ENCODE measurements around the gene MARK3.

MARK3 gene

DNA sequence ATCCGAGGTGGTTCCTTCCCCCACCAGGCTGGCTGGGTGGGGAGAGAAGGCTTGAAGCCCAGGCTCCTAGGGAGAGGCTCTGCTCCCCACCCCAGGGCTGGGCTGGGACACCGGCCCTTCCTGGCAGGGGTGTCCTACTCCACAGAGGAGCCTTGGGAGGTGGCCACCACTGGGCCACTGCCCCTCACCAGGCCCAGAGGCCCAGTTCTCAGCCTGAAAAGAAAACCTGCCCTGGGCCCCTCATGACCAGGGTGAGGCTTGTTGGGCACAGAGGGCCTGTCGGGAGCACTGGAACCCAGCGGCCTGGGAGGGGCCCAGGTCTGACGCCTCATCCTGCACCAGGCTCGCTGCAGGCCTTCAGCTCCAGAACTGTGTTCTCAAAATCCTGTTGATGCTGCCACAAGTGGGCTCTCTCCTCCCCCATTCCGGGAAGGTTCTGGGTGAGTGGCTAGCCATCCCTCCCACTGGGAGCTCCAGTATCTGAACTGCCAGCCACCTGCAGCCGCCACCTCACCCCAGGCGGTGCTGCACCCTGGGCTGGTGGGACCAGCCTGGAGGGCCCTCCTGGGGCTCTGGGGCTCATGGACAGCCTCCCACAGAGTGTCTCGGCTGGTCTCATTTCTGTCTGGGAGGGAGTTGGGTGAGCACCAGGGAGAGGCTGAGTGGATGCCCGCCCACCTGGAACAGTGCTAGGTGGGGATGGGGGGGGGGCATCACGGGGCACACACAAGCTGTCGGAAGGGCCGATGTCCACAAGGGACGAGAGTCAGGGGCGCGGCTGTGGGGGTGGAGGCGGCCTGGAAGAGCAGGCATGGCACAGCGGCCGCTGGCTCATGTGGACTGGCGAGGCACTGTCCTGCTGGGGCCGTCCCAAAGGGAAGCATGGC, 165.5 kb downstream of the MARK3 start:
- DNase-seq (ENCODE audit: low spot score) = no peak

- no peak for DNase-seq (ENCODE audit: low spot score)
These were observed 166.1 kb downstream of the MARK3 start for GRCh38 chr14:103551338-103551762.

DNA sequence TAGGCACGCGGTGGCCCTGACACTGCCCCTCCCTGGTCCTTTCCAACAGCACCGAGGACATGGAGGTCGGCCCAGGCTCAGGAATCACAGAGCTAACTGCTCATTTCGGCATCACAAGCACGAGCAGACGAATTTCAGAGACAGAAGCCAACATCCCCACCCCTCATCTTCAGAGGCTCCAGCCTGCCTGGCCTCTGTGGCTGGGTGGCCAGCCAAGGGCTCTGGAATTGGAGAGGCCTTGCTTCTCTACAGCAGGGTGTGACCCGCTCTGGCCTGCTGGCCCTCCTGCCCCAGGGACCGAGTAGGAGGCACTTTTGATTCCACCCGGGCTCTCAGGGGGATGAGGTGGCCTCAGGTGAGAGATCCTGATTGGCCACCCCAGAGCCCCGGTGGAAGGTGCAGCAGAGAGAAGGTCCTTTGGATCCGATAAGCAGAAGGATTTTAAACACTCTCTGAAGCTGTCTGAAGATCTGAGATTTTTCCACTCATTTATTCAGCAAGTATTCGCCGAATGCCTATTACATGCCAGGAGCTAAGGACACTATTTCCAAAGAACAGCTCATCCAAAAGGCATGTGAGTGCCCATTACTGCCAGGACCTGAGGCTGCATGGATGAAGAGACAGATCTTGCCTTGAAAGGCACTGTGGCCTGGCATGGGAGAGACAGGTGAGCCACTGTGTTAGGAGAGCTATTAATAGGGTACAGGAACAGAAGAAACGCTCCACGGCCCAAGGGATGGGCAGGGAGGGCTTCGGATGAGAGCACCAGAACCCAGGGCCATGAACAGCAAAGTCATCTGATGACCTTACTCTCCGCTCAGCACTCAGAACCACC, 167.0 kb downstream of the MARK3 start:
- no peak for DNase-seq (ENCODE audit: low spot score)

DNA sequence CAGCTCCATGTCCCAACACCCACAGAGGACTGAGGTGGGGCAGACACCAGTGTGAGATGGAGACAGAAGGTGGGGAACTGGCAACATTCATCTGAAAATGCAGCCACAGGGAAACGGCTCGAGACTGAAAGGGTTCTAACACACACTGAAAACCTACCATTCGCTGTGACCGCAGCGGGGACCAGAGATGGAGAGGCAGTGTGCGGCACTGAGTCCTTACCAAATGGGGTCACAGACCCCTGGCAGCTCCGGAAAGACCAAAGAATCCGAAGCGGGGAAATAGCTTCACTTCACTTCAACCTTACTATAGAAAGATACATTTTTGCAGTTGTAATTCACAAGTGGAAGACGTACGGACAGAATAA, 167.6 kb downstream of the MARK3 start:
- no peak for DNase-seq (ENCODE audit: low spot score)
